Prostate gland (tissue), 2 donors: ENCODE results near the gene OAS2. TPM values are rescaled to one million over a fixed set of nuclear protein-coding genes. Genes with fewer than 3 reads are reported as not detected.

Experiments
- DNase-seq: peaks from one replicate; pipeline ENCODE4 v3.0.0-alpha.2; 2019; ENCODE audit warnings: low spot score
- H3K27ac ChIP-seq, 2 donors: fragments of 200-600 bp; sonication (generic); 2 replicates each; pipeline ENCODE4 v1.5.1; 2017 to 2019
- H3K27me3 ChIP-seq: fragments of 200-600 bp; sonication (generic); replicated peaks from 2 replicates; pipeline ENCODE4 v1.5.1; 2019; ENCODE audit not compliant: insufficient read depth
- H3K36me3 ChIP-seq, 2 donors: fragments of 200-600 bp; sonication (generic); 1 replicate in 1 of 2; 2 replicates in 1 of 2; pipeline versions ENCODE4 v1.5.1 to v1.8.1; 2017 to 2019
- H3K4me1 ChIP-seq: fragments of 200-600 bp; sonication (generic); replicated peaks from 2 replicates; pipeline ENCODE4 v1.5.1; 2019
- H3K4me3 ChIP-seq, 2 donors: fragments of 200-600 bp; sonication (generic); 2 replicates each; pipeline ENCODE4 v1.5.1; 2017 to 2019
- H3K9me3 ChIP-seq: fragments of 200-600 bp; sonication (generic); 2 replicates; pipeline ENCODE4 v1.5.1; 2017
- CTCF ChIP-seq, 4 experiments: fragments of 200-600 bp in 2 of 4; fragments of 450-650 bp in 2 of 4; sonication (generic) in 2 of 4; IDR thresholded peaks; 1 replicate in 3 of 4; 2 replicates in 1 of 4; pipeline ENCODE4 v1.5.1; 2016 to 2019; ENCODE audit warnings: antibody characterized with exemption in 4 of 4, mild to moderate bottlenecking in 2 of 4, moderate library complexity in 2 of 4
- POLR2A ChIP-seq: fragments of 450-650 bp; IDR thresholded peaks from one replicate; pipeline ENCODE4 v1.6.1; 2016; ENCODE audit warnings: antibody characterized with exemption, mild to moderate bottlenecking
- POLR2AphosphoS5 ChIP-seq: sonication (generic); formaldehyde crosslinking; IDR thresholded peaks from one replicate; pipeline ENCODE4 v1.6.1; 2017; ENCODE audit warnings: antibody characterized with exemption
- WGBS: methylation state at CpG from one replicate; pipeline ENCODE4 v1.1.5; 2018; 5-methylcytosine and 5-hydroxymethylcytosine counted together
- intact Hi-C: fragments of 100-400 bp; cut with DNase I; formaldehyde crosslinking; loops from one replicate; pipeline ENCODE4 v1.14.2; 2022
- total RNA-seq, 2 donors: library from RNA; depleted of rRNA; stranded (reverse); fragments of >200 nt; gene quantifications; one replicate each; pipeline ENCODE4 v1.1.0, GENCODE V29; 2016

The OAS2 gene
- total RNA-seq, 2 donors from 2014 or later: 9.7 to 12.4 TPM

- intact Hi-C loops: no loop called here
- H3K27me3 ChIP-seq: no peaks in the 10 kb centered on the region
- H3K9me3 ChIP-seq: no peaks in the 10 kb centered on the region
- no peak for TF ChIP-seq POLR2AphosphoS5
- TF ChIP-seq POLR2A: no peak
- no peak for TF ChIP-seq CTCF (IDR thresholded peaks at IDR 0.05)
- no peak overlapping the region for H3K27ac ChIP-seq
- WGBS: 72% methylated on average over 5 of the region's 5 CpGs
- no peak overlapping the region for H3K4me3 ChIP-seq
- H3K36me3 ChIP-seq: no peaks in the 10 kb centered on the region
- no peaks in the 10 kb centered on the region for H3K4me1 ChIP-seq
- no peak for DNase-seq
Observed at GRCh38 chr12:112995008-112995407, 16.7 kb downstream of the OAS2 start.

- H3K27me3 ChIP-seq: no peaks in the 10 kb centered on the region
- no peak overlapping the region for H3K27ac ChIP-seq
- 63% methylated on average over 8 of the region's 8 CpGs for WGBS
- H3K4me3 ChIP-seq: no peak overlapping the region
- intact Hi-C loops: no loop called here
- no peak for DNase-seq
- no peaks in the 10 kb centered on the region for H3K4me1 ChIP-seq
- TF ChIP-seq CTCF (IDR thresholded peaks at IDR 0.05) (no peak), POLR2A (no peak), POLR2AphosphoS5 (no peak)
- no peaks in the 10 kb centered on the region for H3K9me3 ChIP-seq
- no peaks in the 10 kb centered on the region for H3K36me3 ChIP-seq
Observed at GRCh38 chr12:112996501-112996900, 18.2 kb downstream of the OAS2 start.

- H3K9me3 ChIP-seq: no peaks in the 10 kb centered on the region
- no peaks in the 10 kb centered on the region for H3K36me3 ChIP-seq
- TF ChIP-seq CTCF (IDR thresholded peaks at IDR 0.05) (no peak), POLR2AphosphoS5 (no peak), POLR2A (no peak)
- H3K27me3 ChIP-seq: no peaks in the 10 kb centered on the region
- H3K4me3 ChIP-seq: no peak overlapping the region
- DNase-seq: no peak
- intact Hi-C loops: no loop called here
- WGBS: 88% methylated on average over 7 of the region's 7 CpGs
- no peak overlapping the region for H3K27ac ChIP-seq
- H3K4me1 ChIP-seq: no peaks in the 10 kb centered on the region
Observed at GRCh38 chr12:112997506-112997905, 19.2 kb downstream of the OAS2 start.

GRCh38 chr12:112998987-112999767 lies 20.9 kb downstream of the OAS2 start:
- TF ChIP-seq POLR2A: no peak
- TF ChIP-seq POLR2AphosphoS5: no peak
- no peak overlapping the region for H3K4me3 ChIP-seq
- DNase-seq: no peak
- H3K27me3 ChIP-seq: no peaks in the 10 kb centered on the region
- 76% methylated on average over 12 of the region's 12 CpGs for WGBS
- intact Hi-C loops: no loop called here
- H3K9me3 ChIP-seq: no peaks in the 10 kb centered on the region
- no peaks in the 10 kb centered on the region for H3K36me3 ChIP-seq
- no peaks in the 10 kb centered on the region for H3K4me1 ChIP-seq
- no peak overlapping the region for H3K27ac ChIP-seq

GRCh38 chr12:113000433-113000832 lies 22.1 kb downstream of the OAS2 start:
- H3K27ac ChIP-seq: no peak overlapping the region
- WGBS: 94% methylated on average over 6 of the region's 6 CpGs
- no peaks in the 10 kb centered on the region for H3K36me3 ChIP-seq
- no peaks in the 10 kb centered on the region for H3K4me1 ChIP-seq
- intact Hi-C loops: no loop called here
- H3K9me3 ChIP-seq: no peaks in the 10 kb centered on the region
- no peak for DNase-seq
- H3K27me3 ChIP-seq: no peaks in the 10 kb centered on the region
- H3K4me3 ChIP-seq: no peak overlapping the region
- TF ChIP-seq POLR2A (no peak), POLR2AphosphoS5 (no peak), CTCF (IDR thresholded peaks at IDR 0.05) (no peak)
